ENCODE results near the gene PCK1.

GRCh38 chr20:57587989-57588377 lies 27.1 kb downstream of the PCK1 start:
- TF ChIP-seq, protein P1, sequence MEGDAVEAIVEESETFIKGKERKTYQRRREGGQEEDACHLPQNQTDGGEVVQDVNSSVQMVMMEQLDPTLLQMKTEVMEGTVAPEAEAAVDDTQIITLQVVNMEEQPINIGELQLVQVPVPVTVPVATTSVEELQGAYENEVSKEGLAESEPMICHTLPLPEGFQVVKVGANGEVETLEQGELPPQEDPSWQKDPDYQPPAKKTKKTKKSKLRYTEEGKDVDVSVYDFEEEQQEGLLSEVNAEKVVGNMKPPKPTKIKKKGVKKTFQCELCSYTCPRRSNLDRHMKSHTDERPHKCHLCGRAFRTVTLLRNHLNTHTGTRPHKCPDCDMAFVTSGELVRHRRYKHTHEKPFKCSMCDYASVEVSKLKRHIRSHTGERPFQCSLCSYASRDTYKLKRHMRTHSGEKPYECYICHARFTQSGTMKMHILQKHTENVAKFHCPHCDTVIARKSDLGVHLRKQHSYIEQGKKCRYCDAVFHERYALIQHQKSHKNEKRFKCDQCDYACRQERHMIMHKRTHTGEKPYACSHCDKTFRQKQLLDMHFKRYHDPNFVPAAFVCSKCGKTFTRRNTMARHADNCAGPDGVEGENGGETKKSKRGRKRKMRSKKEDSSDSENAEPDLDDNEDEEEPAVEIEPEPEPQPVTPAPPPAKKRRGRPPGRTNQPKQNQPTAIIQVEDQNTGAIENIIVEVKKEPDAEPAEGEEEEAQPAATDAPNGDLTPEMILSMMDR (IDR thresholded peaks at IDR 0.05; ENCODE audit: low read depth, low read length), result no peak
- no peak for TF ChIP-seq EZH2phosphoT487 (IDR thresholded peaks at IDR 0.05; ENCODE audit: low read depth)

Data from OCI-LY3 (cell line).